ENCODE measurements around the gene TRAPPC8. TPM values are rescaled to one million over a fixed set of nuclear protein-coding genes. Genes with fewer than 3 reads are reported as not detected.

TRAPPC8 gene
- total RNA-seq, 1 donor from 2014 or later, result 31.5 TPM

- DNase-seq (ENCODE audit: low read depth), result no peak
- Mint-ChIP-seq H3K27me3 (ENCODE audit: low read depth, unreplicated experiment) (no peaks in the 10 kb centered on the region), H3K4me3 (ENCODE audit: unreplicated experiment) (no peak overlapping the region), H3K4me1 (ENCODE audit: low read depth, unreplicated experiment) (peaks cover 3% of the 10 kb centered on the region), H3K27ac (ENCODE audit: unreplicated experiment) (no peak overlapping the region), H3K36me3 (ENCODE audit: low read depth, unreplicated experiment) (no peaks in the 10 kb centered on the region), H3K9me3 (ENCODE audit: unreplicated experiment) (no peaks in the 10 kb centered on the region)
- H3K4me2 ChIP-seq (ENCODE audit: low read length), result no peak overlapping the region
- no peak overlapping the region for H3K27ac ChIP-seq (ENCODE audit: low read depth, low read length)
- H3K79me2 ChIP-seq (ENCODE audit: insufficient read depth, low read length), result peaks cover 11% of the 10 kb centered on the region
- H4K20me1 ChIP-seq (ENCODE audit: insufficient read depth, low read length), result peaks cover 9% of the 10 kb centered on the region
- TF ChIP-seq EZH2 (IDR thresholded peaks at IDR 0.05; ENCODE audit: insufficient read depth, low read length), result no peak
- no peak for TF ChIP-seq CTCF (IDR thresholded peaks at IDR 0.05; ENCODE audit: insufficient read depth, low read depth, low read length)
- no peak overlapping the region for H3K4me3 ChIP-seq (ENCODE audit: insufficient read depth, low read depth, low read length)
- no peak overlapping the region for H3K9ac ChIP-seq (ENCODE audit: low read length)
- no peaks in the 10 kb centered on the region for H3K9me3 ChIP-seq (ENCODE audit: insufficient read depth, low read depth, low read length)
- H2AFZ ChIP-seq (ENCODE audit: low read depth, low read length), result no peak overlapping the region
- no peak for FAIRE-seq
- no peaks in the 10 kb centered on the region for H3K27me3 ChIP-seq (ENCODE audit: insufficient read depth, low read length)
- H3K4me1 ChIP-seq (ENCODE audit: insufficient read depth, low read length), result peaks cover 8% of the 10 kb centered on the region
- no peaks in the 10 kb centered on the region for H3K36me3 ChIP-seq (ENCODE audit: insufficient read depth, low read length)
Measured at GRCh38 chr18:31946305-31947046, 3.5 kb upstream of the TRAPPC8 start.

- Histone ChIP-seq H3K9me3 (ENCODE audit: insufficient read depth, low read depth, low read length) (no peaks in the 10 kb centered on the region), H3K79me2 (ENCODE audit: insufficient read depth, low read length) (peaks cover 35% of the 10 kb centered on the region), H2AFZ (ENCODE audit: low read depth, low read length) (peak overlapping the region; percentile 97), H4K20me1 (ENCODE audit: insufficient read depth, low read length) (peaks cover 21% of the 10 kb centered on the region), H3K4me1 (ENCODE audit: insufficient read depth, low read length) (peaks cover 11% of the 10 kb centered on the region), H3K4me3 (ENCODE audit: insufficient read depth, low read depth, low read length) (peak overlapping the region; percentile 78), H3K36me3 (ENCODE audit: insufficient read depth, low read length) (no peaks in the 10 kb centered on the region), H3K27ac (ENCODE audit: low read depth, low read length) (peak overlapping the region; percentile 67), H3K9ac (ENCODE audit: low read length) (peak overlapping the region; percentile 72), H3K27me3 (ENCODE audit: insufficient read depth, low read length) (no peaks in the 10 kb centered on the region), H3K4me2 (ENCODE audit: low read length) (peak overlapping the region; percentile 90)
- no peaks in the 10 kb centered on the region for H3K36me3 Mint-ChIP-seq (ENCODE audit: low read depth, unreplicated experiment)
- no peak for DNase-seq (ENCODE audit: low read depth)
- peaks cover 6% of the 10 kb centered on the region for H3K4me1 Mint-ChIP-seq (ENCODE audit: low read depth, unreplicated experiment)
- no peak for FAIRE-seq
- H3K9me3 Mint-ChIP-seq (ENCODE audit: unreplicated experiment), result no peaks in the 10 kb centered on the region
- TF ChIP-seq CTCF (IDR thresholded peaks at IDR 0.05; ENCODE audit: insufficient read depth, low read depth, low read length) (no peak), EZH2 (IDR thresholded peaks at IDR 0.05; ENCODE audit: insufficient read depth, low read length) (no peak)
- H3K27me3 Mint-ChIP-seq (ENCODE audit: low read depth, unreplicated experiment), result no peaks in the 10 kb centered on the region
- H3K4me3 Mint-ChIP-seq (ENCODE audit: unreplicated experiment), result peak overlapping the region; percentile 100
- H3K27ac Mint-ChIP-seq (ENCODE audit: unreplicated experiment), result peak overlapping the region; percentile 85
Measured at GRCh38 chr18:31943878-31944816, 1.2 kb upstream of the TRAPPC8 start.
